RWPE2 (cell line): Measurements from ENCODE around the gene ATG7.

Experiments used
- ATAC-seq: fragments of 200-7000 bp; cut with Tn5 transposase; 3 replicates; pipeline ENCODE4 v1.9.1; 2021; ENCODE audit warnings: low read depth
- DNase-seq: peaks from one replicate; pipeline ENCODE4 v3.0.0-alpha.2; 2020; ENCODE audit warnings: low spot score
- H3K27ac ChIP-seq: fragments of 450-650 bp; 2 replicates; pipeline ENCODE4 v1.5.1; 2017; ENCODE audit warnings: mild to moderate bottlenecking; ENCODE audit not compliant: poor library complexity, severe bottlenecking
- H3K27me3 ChIP-seq: fragments of 250-450 bp; sonication (Bioruptor Pico); 2 replicates; pipeline ENCODE4 v1.5.1; 2021; ENCODE audit warnings: mild to moderate bottlenecking, moderate library complexity; ENCODE audit not compliant: insufficient read depth, poor library complexity, severe bottlenecking
- H3K36me3 ChIP-seq: fragments of 250-450 bp; sonication (Bioruptor Pico); 2 replicates; pipeline ENCODE4 v1.5.1; 2020; ENCODE audit warnings: low read depth, mild to moderate bottlenecking, moderate library complexity
- H3K4me1 ChIP-seq: fragments of 250-450 bp; sonication (Bioruptor Pico); 2 replicates; pipeline ENCODE4 v1.5.1; 2021; ENCODE audit warnings: mild to moderate bottlenecking, moderate library complexity; ENCODE audit not compliant: insufficient read depth, poor library complexity, severe bottlenecking
- H3K4me3 ChIP-seq: fragments of 250-450 bp; sonication (Bioruptor Pico); 2 replicates; pipeline ENCODE4 v1.5.1; 2021; ENCODE audit warnings: mild to moderate bottlenecking, moderate library complexity; ENCODE audit not compliant: severe bottlenecking
- H3K9me3 ChIP-seq: fragments of 250-450 bp; sonication (Bioruptor Pico); 2 replicates; pipeline ENCODE4 v1.5.1; 2021; ENCODE audit warnings: mild to moderate bottlenecking, moderate library complexity; ENCODE audit not compliant: severe bottlenecking
- CTCF ChIP-seq: fragments of 450-650 bp; IDR thresholded peaks from one replicate; pipeline ENCODE4 v1.5.1; 2017; ENCODE audit warnings: mild to moderate bottlenecking, moderate library complexity; ENCODE audit not compliant: poor library complexity, severe bottlenecking

ATG7 gene

GRCh38 chr3:11464356-11464755 is 192.2 kb downstream of the ATG7 start:
- no peaks in the 10 kb centered on the region for H3K27me3 ChIP-seq
- ATAC-seq: no peak
- no peak for TF ChIP-seq CTCF
- DNase-seq: no peak
- no peaks in the 10 kb centered on the region for H3K36me3 ChIP-seq
- H3K4me3 ChIP-seq: no peak overlapping the region
- H3K27ac ChIP-seq: no peak overlapping the region
- no peaks in the 10 kb centered on the region for H3K9me3 ChIP-seq
- peaks cover 2% of the 10 kb centered on the region for H3K4me1 ChIP-seq

- no peaks in the 10 kb centered on the region for H3K27me3 ChIP-seq
- no peaks in the 10 kb centered on the region for H3K9me3 ChIP-seq
- no peak overlapping the region for H3K27ac ChIP-seq
- no peak for TF ChIP-seq CTCF
- no peak overlapping the region for H3K4me3 ChIP-seq
- no peak for ATAC-seq
- no peaks in the 10 kb centered on the region for H3K4me1 ChIP-seq
- H3K36me3 ChIP-seq: no peaks in the 10 kb centered on the region
- DNase-seq: no peak
Observed at GRCh38 chr3:11465744-11466616, 193.8 kb downstream of the ATG7 start.

- no peak for ATAC-seq
- no peak for TF ChIP-seq CTCF
- Histone ChIP-seq H3K9me3 (no peaks in the 10 kb centered on the region), H3K4me3 (no peak overlapping the region), H3K4me1 (no peaks in the 10 kb centered on the region), H3K27ac (no peak overlapping the region), H3K27me3 (no peaks in the 10 kb centered on the region), H3K36me3 (no peaks in the 10 kb centered on the region)
- no peak for DNase-seq
Observed at GRCh38 chr3:11467875-11468274, 195.7 kb downstream of the ATG7 start.

- DNase-seq (no peak), ATAC-seq (no peak)
- no peaks in the 10 kb centered on the region for H3K9me3 ChIP-seq
- no peaks in the 10 kb centered on the region for H3K36me3 ChIP-seq
- no peaks in the 10 kb centered on the region for H3K4me1 ChIP-seq
- no peak overlapping the region for H3K27ac ChIP-seq
- H3K4me3 ChIP-seq: no peak overlapping the region
- TF ChIP-seq CTCF: no peak
- no peaks in the 10 kb centered on the region for H3K27me3 ChIP-seq
Observed at GRCh38 chr3:11470031-11470853, 198.0 kb downstream of the ATG7 start.
